ENCODE results near the gene TWSG1. TPM values are rescaled to one million over a fixed set of nuclear protein-coding genes. Genes with fewer than 3 reads are reported as not detected.
"Not testable (repeated sequence)": the region's sequence is repeated elsewhere in the genome, so short reads cannot be mapped to it uniquely, and the experiment has no call there.

The TWSG1 gene
- total RNA-seq, 1 donor: 101 TPM

DNA sequence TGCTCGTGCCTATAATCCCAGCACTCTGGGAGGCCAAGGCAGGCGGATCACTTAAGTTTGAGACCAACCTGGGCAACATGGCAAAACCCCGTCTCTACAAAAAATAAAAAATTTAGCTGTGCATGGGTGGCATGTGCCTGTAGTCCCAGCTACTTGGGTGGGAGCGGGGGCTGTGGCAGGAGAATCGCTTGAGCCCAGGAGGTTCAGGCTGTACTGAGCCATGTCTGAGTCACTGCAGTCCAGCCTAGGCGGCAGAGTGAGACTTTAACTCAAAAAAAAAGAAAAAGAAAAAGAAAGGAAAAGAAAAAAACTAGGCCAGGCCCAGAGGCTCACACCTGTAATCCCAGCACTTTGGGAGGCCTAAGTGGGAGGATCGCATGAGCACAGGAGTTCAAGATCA, 30.8 kb downstream of the TWSG1 start:
- H4K20me1 ChIP-seq (ENCODE audit: insufficient read depth, low read length): peaks cover 3% of the 10 kb centered on the region
- H3K79me2 ChIP-seq (ENCODE audit: insufficient read depth, low read length): peaks cover 11% of the 10 kb centered on the region
- H3K4me2 ChIP-seq (ENCODE audit: insufficient read depth, low read length): no peak overlapping the region
- H3K27me3 ChIP-seq (ENCODE audit: insufficient read depth, low read length): no peaks in the 10 kb centered on the region
- peak overlapping the region; percentile 18 for H3K27ac ChIP-seq (ENCODE audit: low read depth, low read length)
- TF ChIP-seq, protein P1, sequence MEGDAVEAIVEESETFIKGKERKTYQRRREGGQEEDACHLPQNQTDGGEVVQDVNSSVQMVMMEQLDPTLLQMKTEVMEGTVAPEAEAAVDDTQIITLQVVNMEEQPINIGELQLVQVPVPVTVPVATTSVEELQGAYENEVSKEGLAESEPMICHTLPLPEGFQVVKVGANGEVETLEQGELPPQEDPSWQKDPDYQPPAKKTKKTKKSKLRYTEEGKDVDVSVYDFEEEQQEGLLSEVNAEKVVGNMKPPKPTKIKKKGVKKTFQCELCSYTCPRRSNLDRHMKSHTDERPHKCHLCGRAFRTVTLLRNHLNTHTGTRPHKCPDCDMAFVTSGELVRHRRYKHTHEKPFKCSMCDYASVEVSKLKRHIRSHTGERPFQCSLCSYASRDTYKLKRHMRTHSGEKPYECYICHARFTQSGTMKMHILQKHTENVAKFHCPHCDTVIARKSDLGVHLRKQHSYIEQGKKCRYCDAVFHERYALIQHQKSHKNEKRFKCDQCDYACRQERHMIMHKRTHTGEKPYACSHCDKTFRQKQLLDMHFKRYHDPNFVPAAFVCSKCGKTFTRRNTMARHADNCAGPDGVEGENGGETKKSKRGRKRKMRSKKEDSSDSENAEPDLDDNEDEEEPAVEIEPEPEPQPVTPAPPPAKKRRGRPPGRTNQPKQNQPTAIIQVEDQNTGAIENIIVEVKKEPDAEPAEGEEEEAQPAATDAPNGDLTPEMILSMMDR (IDR thresholded peaks at IDR 0.05; ENCODE audit: extremely low read depth, low read depth, low read length): no peak
- H3K4me3 ChIP-seq (ENCODE audit: insufficient read depth, low read length): no peak overlapping the region
- peaks cover 14% of the 10 kb centered on the region for H3K4me1 ChIP-seq (ENCODE audit: insufficient read depth, low read length)
- H3K9me3 ChIP-seq (ENCODE audit: low read depth, low read length): no peaks in the 10 kb centered on the region
- H3K36me3 ChIP-seq (ENCODE audit: insufficient read depth, low read length): peaks cover 11% of the 10 kb centered on the region
- DNase-seq (ENCODE audit: insufficient read length, low spot score, missing footprints): no peak
- H2AFZ ChIP-seq (ENCODE audit: low read length): no peak overlapping the region

DNA sequence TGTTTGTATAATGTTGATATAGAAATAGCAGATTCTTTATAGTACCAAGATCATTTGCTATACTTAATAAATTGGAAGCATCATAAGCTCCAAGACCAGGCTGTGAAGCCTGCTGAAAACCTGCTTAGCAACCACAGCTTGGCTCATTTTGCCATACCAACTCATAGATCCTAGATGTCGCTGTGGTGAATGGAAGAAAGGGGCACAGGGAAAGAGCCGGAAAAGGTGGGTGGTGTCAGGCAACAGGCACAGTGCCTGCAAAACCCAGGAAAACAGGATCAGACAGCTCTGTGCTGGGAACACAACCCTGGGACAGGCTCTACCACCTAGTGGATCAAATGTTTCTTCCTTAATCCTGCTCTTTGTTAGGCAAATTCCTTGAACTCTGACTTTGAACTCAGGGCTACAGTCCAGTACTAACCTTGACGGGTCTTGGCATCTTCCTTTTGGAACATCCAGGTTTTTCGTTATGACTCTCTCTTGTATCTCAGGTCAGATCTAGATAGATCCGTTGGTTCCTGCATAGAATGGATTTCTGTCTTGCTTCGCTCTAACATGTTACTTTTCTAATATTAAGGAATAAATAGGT, 31.6 kb downstream of the TWSG1 start:
- Histone ChIP-seq H3K27me3 (ENCODE audit: insufficient read depth, low read length) (no peaks in the 10 kb centered on the region), H3K27ac (ENCODE audit: low read depth, low read length) (no peak overlapping the region), H3K4me1 (ENCODE audit: insufficient read depth, low read length) (peaks cover 14% of the 10 kb centered on the region), H3K4me3 (ENCODE audit: insufficient read depth, low read length) (no peak overlapping the region), H3K4me2 (ENCODE audit: insufficient read depth, low read length) (no peak overlapping the region), H3K79me2 (ENCODE audit: insufficient read depth, low read length) (peaks cover 11% of the 10 kb centered on the region), H3K9me3 (ENCODE audit: low read depth, low read length) (no peaks in the 10 kb centered on the region), H3K36me3 (ENCODE audit: insufficient read depth, low read length) (peaks cover 11% of the 10 kb centered on the region), H4K20me1 (ENCODE audit: insufficient read depth, low read length) (peaks cover 3% of the 10 kb centered on the region), H2AFZ (ENCODE audit: low read length) (no peak overlapping the region)
- TF ChIP-seq, protein P1 (IDR thresholded peaks at IDR 0.05; ENCODE audit: extremely low read depth, low read depth, low read length): peak; percentile 36
- peak; percentile 66 for DNase-seq (ENCODE audit: insufficient read length, low spot score, missing footprints)

DNA sequence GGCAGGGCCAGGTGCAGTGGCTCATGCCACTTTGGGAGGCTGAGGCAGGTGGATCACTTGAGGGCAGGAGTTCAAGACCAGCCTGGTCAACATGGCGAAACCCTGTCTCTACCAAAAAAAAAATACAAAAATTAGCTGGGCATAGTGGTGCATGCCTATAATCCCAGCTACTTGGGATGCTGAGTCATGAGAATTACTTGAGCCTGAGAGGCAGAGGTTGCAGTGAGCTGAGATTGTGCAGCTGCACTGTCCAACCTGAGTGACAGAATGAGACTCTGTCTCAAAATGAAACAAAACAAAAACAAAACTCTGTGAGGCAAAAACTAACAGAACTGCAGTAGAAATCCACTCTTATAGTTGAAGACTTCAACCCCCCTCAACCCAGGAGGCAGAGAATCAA, 38.7 kb downstream of the TWSG1 start:
- not testable (repeated sequence) for H3K9me3 ChIP-seq (ENCODE audit: low read depth, low read length); H4K20me1 ChIP-seq (ENCODE audit: insufficient read depth, low read length); H3K27me3 ChIP-seq (ENCODE audit: insufficient read depth, low read length); H3K4me3 ChIP-seq (ENCODE audit: insufficient read depth, low read length); DNase-seq (ENCODE audit: insufficient read length, low spot score, missing footprints); H3K36me3 ChIP-seq (ENCODE audit: insufficient read depth, low read length); H2AFZ ChIP-seq (ENCODE audit: low read length); H3K27ac ChIP-seq (ENCODE audit: low read depth, low read length); H3K4me2 ChIP-seq (ENCODE audit: insufficient read depth, low read length); H3K4me1 ChIP-seq (ENCODE audit: insufficient read depth, low read length); H3K79me2 ChIP-seq (ENCODE audit: insufficient read depth, low read length)

DNA sequence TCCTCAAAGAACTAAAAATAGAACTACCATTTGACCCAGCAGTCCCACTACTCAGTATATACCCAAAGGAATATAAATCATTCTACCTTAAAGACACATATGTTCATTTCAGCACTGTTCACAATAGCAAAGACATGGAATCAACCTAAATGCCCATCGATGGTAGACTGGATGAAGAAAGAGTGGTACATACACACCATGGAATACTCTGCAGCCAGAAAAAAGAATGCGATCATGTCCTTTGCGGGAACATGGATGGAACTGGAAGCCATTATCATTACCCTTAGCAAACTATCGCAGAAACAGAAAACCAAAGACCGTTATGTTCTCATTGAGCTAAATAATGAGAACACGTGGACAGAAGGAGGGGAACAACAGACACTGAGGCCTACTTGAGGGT, 44.5 kb downstream of the TWSG1 start:
- H3K4me2 ChIP-seq (ENCODE audit: insufficient read depth, low read length): no peak overlapping the region
- no peaks in the 10 kb centered on the region for H3K79me2 ChIP-seq (ENCODE audit: insufficient read depth, low read length)
- no peak overlapping the region for H2AFZ ChIP-seq (ENCODE audit: low read length)
- H4K20me1 ChIP-seq (ENCODE audit: insufficient read depth, low read length): no peaks in the 10 kb centered on the region
- no peak overlapping the region for H3K27ac ChIP-seq (ENCODE audit: low read depth, low read length)
- TF ChIP-seq, protein P1 (IDR thresholded peaks at IDR 0.05; ENCODE audit: extremely low read depth, low read depth, low read length): no peak
- H3K27me3 ChIP-seq (ENCODE audit: insufficient read depth, low read length): no peaks in the 10 kb centered on the region
- peaks cover 4% of the 10 kb centered on the region for H3K4me1 ChIP-seq (ENCODE audit: insufficient read depth, low read length)
- no peak for DNase-seq (ENCODE audit: insufficient read length, low spot score, missing footprints)
- H3K9me3 ChIP-seq (ENCODE audit: low read depth, low read length): no peaks in the 10 kb centered on the region
- H3K36me3 ChIP-seq (ENCODE audit: insufficient read depth, low read length): no peaks in the 10 kb centered on the region
- no peak overlapping the region for H3K4me3 ChIP-seq (ENCODE audit: insufficient read depth, low read length)
